Heart right ventricle (tissue), 16 donors: ENCODE data around the gene C1QTNF9B. TPM values are rescaled to one million over a fixed set of nuclear protein-coding genes. Genes with fewer than 3 reads are reported as not detected.
A peak's percentile ranks its signal among the peaks of the same experiment; 100 is the strongest.

Experiments used
- ATAC-seq, 8 donors: fragments of 200-7000 bp; cut with Tn5 transposase; one replicate each; pipeline ENCODE4 v1.9.1; 2020; ENCODE audit warnings: mild to moderate bottlenecking in 8 of 8, moderate library complexity in 8 of 8, moderate number of reproducible peaks in 1 of 8
- DNase-seq, 2 donors: peaks; one replicate each; pipeline ENCODE4 v3.0.0-alpha.2; 2020
- H3K27ac ChIP-seq, 10 donors: fragments of 200-600 bp; sonication (generic) in 2 of 10; one replicate each; pipeline versions ENCODE4 v1.5.0 to v1.8.0; 2020 to 2022; ENCODE audit warnings: mild to moderate bottlenecking in 3 of 10
- H3K27me3 ChIP-seq, 7 donors: fragments of 200-600 bp; one replicate each; pipeline ENCODE4 v1.8.0; 2021 to 2022; ENCODE audit warnings: mild to moderate bottlenecking in 2 of 7
- H3K36me3 ChIP-seq, 9 donors: fragments of 200-600 bp; sonication (generic) in 1 of 9; one replicate each; pipeline versions ENCODE4 v1.5.0 to v1.8.0; 2020 to 2022; ENCODE audit warnings: mild to moderate bottlenecking in 2 of 9
- H3K4me1 ChIP-seq, 9 donors: fragments of 200-600 bp; sonication (generic) in 1 of 9; one replicate each; pipeline versions ENCODE4 v1.5.0 to v1.8.0; 2020 to 2022; ENCODE audit warnings: mild to moderate bottlenecking in 4 of 9
- H3K4me3 ChIP-seq, 10 donors: fragments of 200-600 bp; sonication (generic) in 2 of 10; one replicate each; pipeline versions ENCODE4 v1.5.0 to v1.8.0; 2020 to 2022; ENCODE audit warnings: mild to moderate bottlenecking in 7 of 10, moderate library complexity in 2 of 10
- H3K9me3 ChIP-seq, 11 donors: fragments of 200-600 bp in 10 of 11; sonication (generic) in 2 of 11; one replicate each; pipeline versions ENCODE4 v1.5.0 to v1.8.0; 2013 to 2022; ENCODE audit warnings: mild to moderate bottlenecking in 2 of 11, control low read depth in 1 of 11, moderate library complexity in 1 of 11
- WGBS, 2 donors: extraction: QIAGEN DNeasy Blood & Tissue Kit; methylation state at CpG; one replicate each; pipeline ENCODE4 v1.1.7; 2013; ENCODE audit warnings: inconsistent platforms in 1 of 2; 5-methylcytosine and 5-hydroxymethylcytosine counted together
- intact Hi-C, 10 donors: fragments of 100-400 bp; cut with DNase I; formaldehyde crosslinking; loops; one replicate each; pipeline versions ENCODE4 v1.11.1 to v1.14.2; 2022
- polyA plus RNA-seq, 2 donors: library from polyadenylated mRNA; stranded (reverse); fragments of 200-250 nt; gene quantifications; one replicate each; pipeline ENCODE4 v1.2.3, GENCODE V29; 2013
- total RNA-seq, 10 donors: library from RNA; stranded (reverse); fragmentation: NEBNext Ultra II Directional in 3 of 10; extraction: Animal tissue kit (Norgen Biotek cat#: 25700) in 3 of 10; gene quantifications; one replicate each; pipeline versions ENCODE4 v1.2.1 to v1.2.4, GENCODE V29; 2021 to 2023
- TF ChIP-seq, protein P1 (sequence below), 9 donors: fragments of 200-600 bp; sonication (generic) in 2 of 9; IDR thresholded peaks; one replicate each; pipeline versions ENCODE4 v1.5.0 to v1.8.0; 2021 to 2022; ENCODE audit warnings: antibody characterized with exemption in 9 of 9, mild to moderate bottlenecking in 5 of 9, moderate library complexity in 1 of 9
- donor health status: Arrhythmogenic right ventricular cardiomyopathy.
- donor health status: ischemic (EF 13 %, LVEDD 7.1; RV severe dilation, severe dysfunction).
- donor health status: healthy with polysubstance abuse.
- donor health status: DM: no; HTN: yes; CAD: no.
- donor health status: DM: no; HTN: no; CAD: no.
- donor health status: ischemic (EF 25% LVEDD 6.9; RV normal size, moderate dysfunction).
- donor health status: ischemic (EF 25% LVEDD 5.7; RV mildly dilated, moderate dysfunction).
- donor health status: healthy.
- donor health status: DM: yes; HTN: yes; CAD: no.
- donor health status: Ischemic cardiomyopathy.
- donor health status: ischemic (EF 35%, LVEDD 5.7; RV mildly dilated, moderate dysfunction).
- donor health status: nonischemic (EF 11% LVEDD 7.7; RV severe dilation, severe dysfunction).
- donor health status: DM: yes; HTN: yes; CAD: no.
- donor health status: PGD.
- donor health status: ischemic (EF 29% LVEDD 5.4; RV normal size, mild dysfunction).
- donor health status: nonischemic (EF 23%, LVEDD 6.1; RV moderate dilation, normal function).

The C1QTNF9B gene
- total and polyA plus RNA-seq, 12 donors = 0.44 to 3.1 (median 1.4) TPM; not detected in 2

GRCh38 chr13:23877286-23877685 lies 20.0 kb downstream of the C1QTNF9B start:
- intact Hi-C loops = loop anchor here in 6 of 10 donors (5.0 to 10.0 kb wide), 4 partner anchors 300 to 415 kb away; partner anchors contain the start of gene TNFRSF19 (in 3 of the 6)

DNA sequence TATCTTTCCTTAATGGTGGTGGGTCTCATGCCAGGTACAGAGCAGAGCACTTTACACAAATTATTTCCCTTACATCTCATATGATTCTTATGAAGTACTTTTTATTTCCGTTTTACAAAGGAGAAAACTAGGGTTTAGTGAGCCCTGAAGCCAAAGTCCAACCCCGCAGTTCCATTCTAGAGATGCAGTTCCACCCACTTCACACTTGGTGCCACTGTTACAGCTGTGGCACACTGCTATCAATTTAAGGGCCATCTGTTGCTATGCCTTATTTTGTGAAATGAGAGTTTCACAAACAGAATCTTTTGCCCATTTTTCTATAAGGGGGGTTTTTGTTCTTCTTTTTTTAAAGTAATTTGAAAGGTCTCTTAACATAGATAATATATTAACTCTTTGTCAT lies 21.0 kb downstream of the C1QTNF9B start:
- H3K36me3 ChIP-seq = peaks cover 0 to 42% (median 5%) of the 10 kb centered on the region in 9 donors
- intact Hi-C loops = loop anchor here in 6 of 10 donors (5.0 to 10.0 kb wide), 4 partner anchors 299 to 414 kb away; partner anchors contain the start of gene TNFRSF19 (in 3 of the 6)
- ATAC-seq (no peak), DNase-seq (no peak)
- no peaks in the 10 kb centered on the region for H3K4me1 ChIP-seq
- no peak overlapping the region for H3K27ac ChIP-seq
- H3K27me3 ChIP-seq = no peaks in the 10 kb centered on the region
- TF ChIP-seq, protein P1, sequence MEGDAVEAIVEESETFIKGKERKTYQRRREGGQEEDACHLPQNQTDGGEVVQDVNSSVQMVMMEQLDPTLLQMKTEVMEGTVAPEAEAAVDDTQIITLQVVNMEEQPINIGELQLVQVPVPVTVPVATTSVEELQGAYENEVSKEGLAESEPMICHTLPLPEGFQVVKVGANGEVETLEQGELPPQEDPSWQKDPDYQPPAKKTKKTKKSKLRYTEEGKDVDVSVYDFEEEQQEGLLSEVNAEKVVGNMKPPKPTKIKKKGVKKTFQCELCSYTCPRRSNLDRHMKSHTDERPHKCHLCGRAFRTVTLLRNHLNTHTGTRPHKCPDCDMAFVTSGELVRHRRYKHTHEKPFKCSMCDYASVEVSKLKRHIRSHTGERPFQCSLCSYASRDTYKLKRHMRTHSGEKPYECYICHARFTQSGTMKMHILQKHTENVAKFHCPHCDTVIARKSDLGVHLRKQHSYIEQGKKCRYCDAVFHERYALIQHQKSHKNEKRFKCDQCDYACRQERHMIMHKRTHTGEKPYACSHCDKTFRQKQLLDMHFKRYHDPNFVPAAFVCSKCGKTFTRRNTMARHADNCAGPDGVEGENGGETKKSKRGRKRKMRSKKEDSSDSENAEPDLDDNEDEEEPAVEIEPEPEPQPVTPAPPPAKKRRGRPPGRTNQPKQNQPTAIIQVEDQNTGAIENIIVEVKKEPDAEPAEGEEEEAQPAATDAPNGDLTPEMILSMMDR (IDR thresholded peaks at IDR 0.05) = peak in 6 of 9 donors; percentile 21 to 49 (median 40)
- no peaks in the 10 kb centered on the region for H3K9me3 ChIP-seq
- no peak overlapping the region for H3K4me3 ChIP-seq
- WGBS, 2 donors = 78 to 79% methylated on average over 2 of the region's 2 CpGs

More at GRCh38 chr13:23877286-23877685, 20.0 kb downstream of the C1QTNF9B start:
- no peak overlapping the region for H3K4me3 ChIP-seq
- WGBS, 2 donors = 96% methylated on average over 4 of the region's 4 CpGs
- H3K4me1 ChIP-seq = no peaks in the 10 kb centered on the region
- H3K27me3 ChIP-seq = no peaks in the 10 kb centered on the region
- no peak overlapping the region for H3K27ac ChIP-seq
- TF ChIP-seq, protein P1 (IDR thresholded peaks at IDR 0.05) = no peak
- H3K9me3 ChIP-seq = no peaks in the 10 kb centered on the region
- peaks cover 0 to 47% (median 5%) of the 10 kb centered on the region in 9 donors for H3K36me3 ChIP-seq
- ATAC-seq (no peak), DNase-seq (no peak)

DNA sequence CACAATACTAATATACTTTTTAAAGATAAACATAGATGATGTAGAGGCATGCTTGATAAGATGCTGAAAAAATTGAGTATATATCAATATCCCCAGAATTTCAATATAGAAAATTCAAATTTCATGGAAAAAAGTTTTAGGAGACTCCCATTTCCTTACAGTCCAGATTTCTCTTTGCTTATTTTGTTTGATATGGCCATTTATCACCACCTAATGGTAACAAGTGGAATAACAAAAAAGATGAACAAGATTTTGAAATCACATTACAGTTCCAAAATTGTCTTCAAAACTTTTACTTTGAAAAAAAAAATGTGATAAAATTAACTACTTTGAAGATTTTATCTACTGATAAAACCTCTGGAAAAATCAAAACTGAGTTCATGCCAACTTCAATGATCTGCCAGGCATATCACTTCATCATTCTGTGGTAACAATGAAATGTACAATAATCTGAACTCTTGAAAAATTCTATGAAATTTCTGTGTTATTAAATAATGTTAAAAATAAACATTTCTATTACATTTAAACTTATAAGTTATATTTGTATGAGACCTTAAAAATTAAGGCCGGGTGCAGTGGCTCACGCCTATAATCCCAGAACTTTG lies 25.6 kb downstream of the C1QTNF9B start:
- intact Hi-C loops = loop anchor here in 9 of 10 donors (1.0 to 10.0 kb wide), 8 partner anchors 294 to 409 kb away; partner anchors contain the start of gene TNFRSF19 (in 3 of the 9)
- Histone ChIP-seq H3K36me3 (peaks cover 0 to 30% (median 3%) of the 10 kb centered on the region in 9 donors), H3K27me3 (no peaks in the 10 kb centered on the region), H3K9me3 (no peaks in the 10 kb centered on the region), H3K4me3 (no peak overlapping the region), H3K4me1 (no peaks in the 10 kb centered on the region), H3K27ac (no peak overlapping the region)
- DNase-seq = no peak
- TF ChIP-seq, protein P1 (IDR thresholded peaks at IDR 0.05) = peak; percentile 33 to 81 (median 62)
- 90 to 99% methylated on average over 2 of the region's 2 CpGs for WGBS, 2 donors
- ATAC-seq = peak in 2 of 8 donors; percentile 35 to 44

DNA sequence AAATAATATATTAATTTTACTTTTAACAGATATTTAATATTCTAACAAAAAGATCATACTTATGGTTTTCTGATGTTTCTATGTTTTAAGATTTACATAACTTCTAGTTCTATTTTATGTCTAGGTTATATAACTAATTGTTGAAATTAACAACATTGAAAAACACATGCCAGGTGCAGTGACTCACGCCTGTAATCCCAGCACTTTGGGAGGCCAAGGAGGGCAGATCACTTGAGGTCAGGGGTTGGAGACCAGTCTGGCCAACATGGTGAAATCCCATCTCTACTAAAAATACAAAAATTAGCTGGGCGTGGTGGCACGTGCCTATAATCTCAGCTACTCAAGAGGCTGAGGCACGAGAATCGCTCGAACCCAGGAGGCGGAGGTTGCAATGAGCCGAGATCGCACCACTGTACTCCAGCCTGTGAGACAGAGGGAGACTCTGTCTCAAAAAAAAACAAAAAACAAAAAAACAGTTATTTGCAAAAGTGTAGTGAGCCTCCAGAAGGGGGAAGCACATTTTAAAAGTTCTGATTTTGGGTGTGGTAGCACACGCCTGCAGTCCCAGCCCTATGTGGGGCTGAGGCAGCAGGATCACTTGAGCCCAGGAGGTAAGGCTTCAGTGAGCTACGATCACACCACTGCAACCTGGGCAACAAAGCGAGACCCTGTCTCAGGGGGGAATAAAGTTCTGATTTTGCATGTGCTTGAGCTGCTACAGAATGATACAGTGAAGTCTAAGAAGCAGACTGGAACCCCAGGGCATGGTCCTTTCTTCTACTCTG lies 26.8 kb downstream of the C1QTNF9B start:
- intact Hi-C loops = loop anchor here in 9 of 10 donors (1.0 to 10.0 kb wide), 8 partner anchors 293 to 408 kb away; partner anchors contain the start of gene TNFRSF19 (in 3 of the 9)
- ATAC-seq = peak in 1 of 8 donors; percentile 55
- Histone ChIP-seq H3K4me1 (no peaks in the 10 kb centered on the region), H3K4me3 (no peak overlapping the region), H3K27me3 (no peaks in the 10 kb centered on the region), H3K27ac (no peak overlapping the region), H3K9me3 (no peaks in the 10 kb centered on the region), H3K36me3 (peaks cover 0 to 30% (median 3%) of the 10 kb centered on the region in 9 donors)
- TF ChIP-seq, protein P1 (IDR thresholded peaks at IDR 0.05) = no peak
- DNase-seq = no peak
- WGBS, 2 donors = 91 to 93% methylated on average over 12 of the region's 12 CpGs
